ENCODE data around the gene TMEM43.

Gene TMEM43

GRCh38 chr3:14169871-14170270 lies 45.0 kb downstream of the TMEM43 start:
- Histone ChIP-seq H3K27ac (ENCODE audit: low read length) (no peak overlapping the region), H3K27me3 (ENCODE audit: insufficient read depth, low read length, poor library complexity) (no peaks in the 10 kb centered on the region), H3K4me1 (ENCODE audit: insufficient read depth, low read length) (peaks cover 8% of the 10 kb centered on the region), H3K9ac (ENCODE audit: low read depth, low read length) (no peak overlapping the region), H3K36me3 (ENCODE audit: insufficient read depth, low read length) (peaks cover 78% of the 10 kb centered on the region), H3K9me3 (ENCODE audit: insufficient read depth, low read length, severe bottlenecking) (no peaks in the 10 kb centered on the region), H3K79me2 (ENCODE audit: insufficient read depth, low read length) (peaks cover 6% of the 10 kb centered on the region; the same call in 1 of the 2 replicates), H3K4me2 (ENCODE audit: insufficient read depth, low read length) (no peak overlapping the region), H2AFZ (ENCODE audit: low read depth, low read length) (no peak overlapping the region), H3K4me3 (ENCODE audit: low read depth in 1 of 2, low read length in 2 of 2) (no peak overlapping the region), H4K20me1 (ENCODE audit: insufficient read depth, low read length) (peaks cover 11% of the 10 kb centered on the region)
- DNase-seq (no peak), ATAC-seq (ENCODE audit: insufficient read depth, low read depth) (no peak)
- no peak for TF ChIP-seq EZH2 (IDR thresholded peaks at IDR 0.05; ENCODE audit: borderline replicate concordance, low read depth, low read length, severe bottlenecking)
- TF ChIP-seq, protein P1, sequence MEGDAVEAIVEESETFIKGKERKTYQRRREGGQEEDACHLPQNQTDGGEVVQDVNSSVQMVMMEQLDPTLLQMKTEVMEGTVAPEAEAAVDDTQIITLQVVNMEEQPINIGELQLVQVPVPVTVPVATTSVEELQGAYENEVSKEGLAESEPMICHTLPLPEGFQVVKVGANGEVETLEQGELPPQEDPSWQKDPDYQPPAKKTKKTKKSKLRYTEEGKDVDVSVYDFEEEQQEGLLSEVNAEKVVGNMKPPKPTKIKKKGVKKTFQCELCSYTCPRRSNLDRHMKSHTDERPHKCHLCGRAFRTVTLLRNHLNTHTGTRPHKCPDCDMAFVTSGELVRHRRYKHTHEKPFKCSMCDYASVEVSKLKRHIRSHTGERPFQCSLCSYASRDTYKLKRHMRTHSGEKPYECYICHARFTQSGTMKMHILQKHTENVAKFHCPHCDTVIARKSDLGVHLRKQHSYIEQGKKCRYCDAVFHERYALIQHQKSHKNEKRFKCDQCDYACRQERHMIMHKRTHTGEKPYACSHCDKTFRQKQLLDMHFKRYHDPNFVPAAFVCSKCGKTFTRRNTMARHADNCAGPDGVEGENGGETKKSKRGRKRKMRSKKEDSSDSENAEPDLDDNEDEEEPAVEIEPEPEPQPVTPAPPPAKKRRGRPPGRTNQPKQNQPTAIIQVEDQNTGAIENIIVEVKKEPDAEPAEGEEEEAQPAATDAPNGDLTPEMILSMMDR (IDR thresholded peaks at IDR 0.05; ENCODE audit: borderline replicate concordance, extremely low read depth, low read length, poor library complexity, severe bottlenecking) = no peak

- Histone ChIP-seq H3K79me2 (ENCODE audit: insufficient read depth, low read length) (peaks cover 9% of the 10 kb centered on the region; the same call in 1 of the 2 replicates), H3K4me3 (ENCODE audit: low read depth in 1 of 2, low read length in 2 of 2) (no peak overlapping the region), H3K27ac (ENCODE audit: low read length) (no peak overlapping the region), H2AFZ (ENCODE audit: low read depth, low read length) (no peak overlapping the region), H3K9me3 (ENCODE audit: insufficient read depth, low read length, severe bottlenecking) (no peaks in the 10 kb centered on the region), H3K4me2 (ENCODE audit: insufficient read depth, low read length) (no peak overlapping the region), H3K36me3 (ENCODE audit: insufficient read depth, low read length) (peaks cover 71% of the 10 kb centered on the region), H4K20me1 (ENCODE audit: insufficient read depth, low read length) (peaks cover 17% of the 10 kb centered on the region), H3K4me1 (ENCODE audit: insufficient read depth, low read length) (peaks cover 16% of the 10 kb centered on the region), H3K9ac (ENCODE audit: low read depth, low read length) (no peak overlapping the region), H3K27me3 (ENCODE audit: insufficient read depth, low read length, poor library complexity) (no peaks in the 10 kb centered on the region)
- DNase-seq (no peak), ATAC-seq (ENCODE audit: insufficient read depth, low read depth) (no peak)
- TF ChIP-seq, protein P1 (IDR thresholded peaks at IDR 0.05; ENCODE audit: borderline replicate concordance, extremely low read depth, low read length, poor library complexity, severe bottlenecking) = no peak
- no peak for TF ChIP-seq EZH2 (IDR thresholded peaks at IDR 0.05; ENCODE audit: borderline replicate concordance, low read depth, low read length, severe bottlenecking)
Measured at GRCh38 chr3:14170531-14171159, 45.8 kb downstream of the TMEM43 start.

GRCh38 chr3:14172496-14172895 lies 47.6 kb downstream of the TMEM43 start:
- H3K4me1 ChIP-seq (ENCODE audit: insufficient read depth, low read length) = peaks cover 35% of the 10 kb centered on the region
- no peak overlapping the region for H3K27ac ChIP-seq (ENCODE audit: low read length)
- no peaks in the 10 kb centered on the region for H3K27me3 ChIP-seq (ENCODE audit: insufficient read depth, low read length, poor library complexity)
- DNase-seq = no peak
- TF ChIP-seq EZH2 (IDR thresholded peaks at IDR 0.05; ENCODE audit: borderline replicate concordance, low read depth, low read length, severe bottlenecking) = no peak
- TF ChIP-seq, protein P1 (IDR thresholded peaks at IDR 0.05; ENCODE audit: borderline replicate concordance, extremely low read depth, low read length, poor library complexity, severe bottlenecking) = no peak
- H3K79me2 ChIP-seq (ENCODE audit: insufficient read depth, low read length) = peaks cover 13% of the 10 kb centered on the region
- no peak overlapping the region for H3K9ac ChIP-seq (ENCODE audit: low read depth, low read length)
- no peak for ATAC-seq (ENCODE audit: insufficient read depth, low read depth)
- H3K4me3 ChIP-seq (ENCODE audit: low read depth in 1 of 2, low read length in 2 of 2) = no peak overlapping the region
- H3K9me3 ChIP-seq (ENCODE audit: insufficient read depth, low read length, severe bottlenecking) = no peaks in the 10 kb centered on the region
- no peak overlapping the region for H3K4me2 ChIP-seq (ENCODE audit: insufficient read depth, low read length)
- peaks cover 54% of the 10 kb centered on the region for H3K36me3 ChIP-seq (ENCODE audit: insufficient read depth, low read length)
- H4K20me1 ChIP-seq (ENCODE audit: insufficient read depth, low read length) = peaks cover 31% of the 10 kb centered on the region
- H2AFZ ChIP-seq (ENCODE audit: low read depth, low read length) = no peak overlapping the region
